ENCODE measurements around the gene PROB1. TPM values are rescaled to one million over a fixed set of nuclear protein-coding genes. Genes with fewer than 3 reads are reported as not detected.

PROB1 gene
- total RNA-seq, 1 donor from 2014 or later, result 1.3 TPM

GRCh38 chr5:139381837-139382761, 12.8 kb downstream of the PROB1 start:
- H3K27me3 Mint-ChIP-seq, result no peaks in the 10 kb centered on the region
- no peak for DNase-seq (ENCODE audit: extremely low spot score, unreplicated experiment)

GRCh38 chr5:139379626-139380449, 15.1 kb downstream of the PROB1 start:
- H3K4me1 Mint-ChIP-seq (ENCODE audit: unreplicated experiment), result peaks cover 7% of the 10 kb centered on the region
- no peak overlapping the region for H3K27ac Mint-ChIP-seq
- no peaks in the 10 kb centered on the region for H3K9me3 Mint-ChIP-seq
- no peak for TF ChIP-seq CTCF (conservative IDR thresholded peaks at IDR 0.05)
- no peak overlapping the region for H3K4me3 Mint-ChIP-seq
- H3K36me3 Mint-ChIP-seq, result no peaks in the 10 kb centered on the region
- H3K27me3 Mint-ChIP-seq, result no peaks in the 10 kb centered on the region
- no peak for DNase-seq (ENCODE audit: extremely low spot score, unreplicated experiment)

More at GRCh38 chr5:139381837-139382761, 12.8 kb downstream of the PROB1 start:
- H3K4me3 Mint-ChIP-seq, result no peak overlapping the region
- peaks cover 7% of the 10 kb centered on the region for H3K4me1 Mint-ChIP-seq (ENCODE audit: unreplicated experiment)
- no peaks in the 10 kb centered on the region for H3K36me3 Mint-ChIP-seq
- H3K27ac Mint-ChIP-seq, result no peak overlapping the region
- no peaks in the 10 kb centered on the region for H3K9me3 Mint-ChIP-seq
- no peak for TF ChIP-seq CTCF (conservative IDR thresholded peaks at IDR 0.05)

GRCh38 chr5:139378941-139379361, 16.0 kb downstream of the PROB1 start:
- Mint-ChIP-seq H3K4me3 (no peak overlapping the region), H3K4me1 (ENCODE audit: unreplicated experiment) (peaks cover 7% of the 10 kb centered on the region), H3K27me3 (no peaks in the 10 kb centered on the region), H3K27ac (no peak overlapping the region), H3K36me3 (no peaks in the 10 kb centered on the region), H3K9me3 (no peaks in the 10 kb centered on the region)
- TF ChIP-seq CTCF (conservative IDR thresholded peaks at IDR 0.05), result no peak
- DNase-seq (ENCODE audit: extremely low spot score, unreplicated experiment), result no peak

GRCh38 chr5:139378101-139378825, 16.6 kb downstream of the PROB1 start:
- peaks cover 3% of the 10 kb centered on the region for H3K36me3 Mint-ChIP-seq
- H3K9me3 Mint-ChIP-seq, result no peaks in the 10 kb centered on the region
- peaks cover 2% of the 10 kb centered on the region for H3K4me1 Mint-ChIP-seq (ENCODE audit: unreplicated experiment)
- DNase-seq (ENCODE audit: extremely low spot score, unreplicated experiment), result no peak
- TF ChIP-seq CTCF (conservative IDR thresholded peaks at IDR 0.05), result no peak
- H3K27ac Mint-ChIP-seq, result no peak overlapping the region
- H3K4me3 Mint-ChIP-seq, result no peak overlapping the region
- H3K27me3 Mint-ChIP-seq, result no peaks in the 10 kb centered on the region

DNA sequence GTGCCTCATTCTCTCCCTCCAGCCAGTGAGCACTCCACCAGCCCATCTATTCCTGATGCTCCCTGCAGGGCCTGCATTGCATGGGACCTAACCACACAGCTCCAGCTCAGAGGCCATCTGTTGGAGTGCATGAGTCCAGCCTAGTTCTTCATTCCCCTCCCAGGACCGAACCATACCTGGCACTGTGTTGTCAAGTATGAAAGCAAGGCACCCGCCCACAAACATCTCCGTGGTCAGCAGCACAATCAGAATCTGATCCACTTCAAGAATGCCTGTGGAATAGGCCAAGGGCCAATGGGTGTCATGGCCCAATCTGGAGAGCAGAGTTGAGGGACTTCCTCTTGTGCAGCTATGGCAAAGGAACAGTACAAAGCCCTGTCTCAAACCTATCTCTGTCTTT, 17.7 kb downstream of the PROB1 start:
- Mint-ChIP-seq H3K4me3 (no peak overlapping the region), H3K27me3 (no peaks in the 10 kb centered on the region), H3K9me3 (no peaks in the 10 kb centered on the region), H3K27ac (no peak overlapping the region), H3K36me3 (peaks cover 7% of the 10 kb centered on the region), H3K4me1 (ENCODE audit: unreplicated experiment) (no peaks in the 10 kb centered on the region)
- no peak for TF ChIP-seq CTCF (conservative IDR thresholded peaks at IDR 0.05)
- no peak for DNase-seq (ENCODE audit: extremely low spot score, unreplicated experiment)

All from type B pancreatic cell (in vitro differentiated cells).